Neural cell (in vitro differentiated cells): Measurements from ENCODE around the gene WDR20. TPM values are rescaled to one million over a fixed set of nuclear protein-coding genes. Genes with fewer than 3 reads are reported as not detected.

Experiments used
- H2AFZ ChIP-seq: fragments of 200-600, 300-800 bp; sonication (generic), shearing (Covaris generic); 2 replicates; pipeline ENCODE4 v1.6.0; 2014; ENCODE audit warnings: low read depth, mild to moderate bottlenecking, antibody characterized with exemption, low read length, moderate library complexity
- H3F3A ChIP-seq: fragments of 200-600 bp; shearing (Covaris generic); 2 replicates; pipeline ENCODE4 v1.6.1; 2016; ENCODE audit warnings: mild to moderate bottlenecking, moderate library complexity, mixed read lengths, antibody characterized with exemption, low read length; ENCODE audit not compliant: insufficient read depth, poor library complexity, severe bottlenecking
- H3K27ac ChIP-seq: fragments of 200-600, 300-800 bp; sonication (generic), shearing (Covaris generic); 2 replicates; pipeline ENCODE4 v1.5.1; 2014; ENCODE audit warnings: mild to moderate bottlenecking, low read length, moderate library complexity
- H3K27me3 ChIP-seq: fragments of 300-800, 200-600 bp; sonication (generic), shearing (Covaris generic); 2 replicates; pipeline ENCODE4 v1.6.0; 2014; ENCODE audit warnings: mild to moderate bottlenecking, low read depth, low read length, moderate library complexity; ENCODE audit not compliant: insufficient read depth
- H3K36me3 ChIP-seq: fragments of 300-800, 200-600 bp; sonication (generic), shearing (Covaris generic); 2 replicates; pipeline ENCODE4 v1.5.1; 2014; ENCODE audit warnings: mild to moderate bottlenecking, antibody characterized with exemption, low read length, moderate library complexity; ENCODE audit not compliant: insufficient read depth
- H3K4me2 ChIP-seq: fragments of 300-800, 200-600 bp; sonication (generic), shearing (Covaris generic); 2 replicates; pipeline ENCODE4 v1.6.0; 2014; ENCODE audit warnings: mild to moderate bottlenecking, low read length
- H3K4me3 ChIP-seq: fragments of 300-800, 200-600 bp; sonication (generic), shearing (Covaris generic); 2 replicates; pipeline ENCODE4 v1.5.1; 2014; ENCODE audit warnings: mild to moderate bottlenecking, low read length, moderate library complexity
- H3K79me2 ChIP-seq: fragments of 200-600 bp; shearing (Covaris generic); replicated peaks from 2 replicates; pipeline ENCODE4 v1.6.0; 2014; ENCODE audit warnings: mild to moderate bottlenecking, low read length, moderate library complexity; ENCODE audit not compliant: insufficient read depth
- H3K9ac ChIP-seq: fragments of 300-800, 200-600 bp; sonication (generic), shearing (Covaris generic); 2 replicates; pipeline ENCODE4 v1.6.1; 2016; ENCODE audit warnings: mild to moderate bottlenecking, low read length, mixed read lengths
- H3K9me2 ChIP-seq: fragments of 200-600 bp; shearing (Covaris generic); 2 replicates; pipeline ENCODE4 v1.6.1; 2016; ENCODE audit warnings: mild to moderate bottlenecking, low read length, mixed read lengths; ENCODE audit not compliant: insufficient read depth
- H3K9me3 ChIP-seq: fragments of 200-600, 300-800 bp; sonication (generic), shearing (Covaris generic); 2 replicates; pipeline ENCODE4 v1.6.1; 2016; ENCODE audit warnings: mild to moderate bottlenecking, mixed run types, low read length, moderate library complexity, mixed read lengths
- H4K20me1 ChIP-seq: fragments of 200-600 bp; shearing (Covaris generic); 2 replicates; pipeline ENCODE4 v1.6.1; 2016; ENCODE audit warnings: mild to moderate bottlenecking, mixed run types; ENCODE audit not compliant: insufficient read depth
- EP300 ChIP-seq: fragments of 450-650 bp; conservative IDR thresholded peaks from 2 replicates; pipeline ENCODE4 v1.6.1; 2014; ENCODE audit warnings: antibody characterized with exemption, mild to moderate bottlenecking, moderate library complexity; ENCODE audit not compliant: poor library complexity, severe bottlenecking
- EZH2 ChIP-seq: fragments of 200-600, 300-800 bp; shearing (Covaris generic), sonication (generic); IDR thresholded peaks from 2 replicates; pipeline ENCODE4 v1.6.1; 2014; ENCODE audit warnings: antibody characterized with exemption, low read length, borderline replicate concordance, mild to moderate bottlenecking; ENCODE audit not compliant: insufficient read depth, poor library complexity, severe bottlenecking
- MXI1 ChIP-seq: fragments of 450-650 bp; conservative IDR thresholded peaks from 2 replicates; pipeline ENCODE4 v1.6.1; 2014; ENCODE audit warnings: antibody characterized with exemption, mild to moderate bottlenecking; ENCODE audit not compliant: poor library complexity, severe bottlenecking
- POLR2AphosphoS5 ChIP-seq: IDR thresholded peaks from 2 replicates; pipeline ENCODE4 v1.6.1; 2012
- RAD21 ChIP-seq: fragments of 450-650 bp; conservative IDR thresholded peaks from 2 replicates; pipeline ENCODE4 v1.6.1; 2014; ENCODE audit warnings: antibody characterized with exemption, mild to moderate bottlenecking, moderate library complexity
- SMC3 ChIP-seq: fragments of 450-650 bp; conservative IDR thresholded peaks from 2 replicates; pipeline ENCODE4 v1.6.1; 2014; ENCODE audit warnings: antibody characterized with exemption, mild to moderate bottlenecking, moderate library complexity; ENCODE audit not compliant: poor library complexity
- TAF1 ChIP-seq: IDR thresholded peaks from 2 replicates; pipeline ENCODE4 v1.6.1; 2012; ENCODE audit warnings: low read depth
- polyA plus RNA-seq: library from polyadenylated mRNA; depleted of rRNA; stranded (reverse); fragments of >200 nt; gene quantifications from 2 replicates; pipeline ENCODE4 v1.2.3, GENCODE V29; 2014
- TF ChIP-seq, protein P1 (sequence below): fragments of 450-650 bp; IDR thresholded peaks from 2 replicates; pipeline ENCODE4 v1.5.1; 2014; ENCODE audit warnings: antibody characterized with exemption, mild to moderate bottlenecking, moderate library complexity; ENCODE audit not compliant: poor library complexity, severe bottlenecking
- TF ChIP-seq, protein P2 (sequence below): IDR thresholded peaks from 2 replicates; pipeline ENCODE4 v1.6.1; 2012; ENCODE audit warnings: borderline replicate concordance

WDR20 gene
- polyA plus RNA-seq, 1 donor from 2014 or later, result 28.6 TPM

DNA sequence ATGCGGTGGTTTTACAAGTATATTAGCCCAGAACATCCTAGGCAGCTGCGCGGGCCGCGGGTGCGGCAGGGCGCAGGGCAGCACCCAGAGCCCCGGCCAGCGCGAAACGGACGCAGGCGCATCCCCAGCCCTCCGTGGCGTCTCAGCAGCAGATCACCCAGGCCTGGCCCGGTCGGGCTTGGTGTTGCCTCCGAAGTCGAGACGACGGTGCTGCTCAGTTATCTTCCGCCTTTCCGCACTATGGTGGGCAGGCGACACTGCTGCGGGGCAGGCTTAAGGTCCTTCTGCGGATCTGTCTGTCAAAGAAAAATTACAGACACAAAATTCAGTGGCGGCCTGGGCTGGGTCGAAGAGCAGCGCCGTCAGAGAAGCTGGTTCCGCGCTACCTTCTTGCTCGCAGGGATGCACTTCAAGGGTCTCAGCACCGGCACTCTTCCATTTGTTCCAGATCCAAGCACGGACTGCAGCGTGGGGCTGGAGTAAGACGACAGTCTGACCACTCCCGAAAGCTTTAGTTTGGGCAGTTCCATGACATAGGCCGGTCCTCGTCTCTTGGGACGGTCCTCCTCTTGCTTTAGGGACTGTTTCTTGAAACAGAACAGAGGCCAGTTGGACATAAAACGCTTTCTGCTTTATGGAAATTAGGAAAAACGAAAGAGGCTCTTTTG is 89.5 kb downstream of the WDR20 start:
- Histone ChIP-seq H3K4me2 (no peak overlapping the region), H3K79me2 (no peaks in the 10 kb centered on the region), H3F3A (no peaks in the 10 kb centered on the region), H3K9me2 (no peaks in the 10 kb centered on the region), H3K4me3 (no peak overlapping the region), H3K27me3 (no peaks in the 10 kb centered on the region), H3K36me3 (no peaks in the 10 kb centered on the region), H3K27ac (no peak overlapping the region), H2AFZ (no peak overlapping the region), H3K9me3 (no peaks in the 10 kb centered on the region), H3K9ac (no peak overlapping the region), H4K20me1 (no peaks in the 10 kb centered on the region)
- TF ChIP-seq POLR2AphosphoS5 (no peak), RAD21 (no peak), EP300 (no peak), MXI1 (no peak), SMC3 (no peak), TAF1 (no peak), EZH2 (no peak)
- TF ChIP-seq, protein P1, sequence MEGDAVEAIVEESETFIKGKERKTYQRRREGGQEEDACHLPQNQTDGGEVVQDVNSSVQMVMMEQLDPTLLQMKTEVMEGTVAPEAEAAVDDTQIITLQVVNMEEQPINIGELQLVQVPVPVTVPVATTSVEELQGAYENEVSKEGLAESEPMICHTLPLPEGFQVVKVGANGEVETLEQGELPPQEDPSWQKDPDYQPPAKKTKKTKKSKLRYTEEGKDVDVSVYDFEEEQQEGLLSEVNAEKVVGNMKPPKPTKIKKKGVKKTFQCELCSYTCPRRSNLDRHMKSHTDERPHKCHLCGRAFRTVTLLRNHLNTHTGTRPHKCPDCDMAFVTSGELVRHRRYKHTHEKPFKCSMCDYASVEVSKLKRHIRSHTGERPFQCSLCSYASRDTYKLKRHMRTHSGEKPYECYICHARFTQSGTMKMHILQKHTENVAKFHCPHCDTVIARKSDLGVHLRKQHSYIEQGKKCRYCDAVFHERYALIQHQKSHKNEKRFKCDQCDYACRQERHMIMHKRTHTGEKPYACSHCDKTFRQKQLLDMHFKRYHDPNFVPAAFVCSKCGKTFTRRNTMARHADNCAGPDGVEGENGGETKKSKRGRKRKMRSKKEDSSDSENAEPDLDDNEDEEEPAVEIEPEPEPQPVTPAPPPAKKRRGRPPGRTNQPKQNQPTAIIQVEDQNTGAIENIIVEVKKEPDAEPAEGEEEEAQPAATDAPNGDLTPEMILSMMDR, result no peak
- TF ChIP-seq, protein P2, sequence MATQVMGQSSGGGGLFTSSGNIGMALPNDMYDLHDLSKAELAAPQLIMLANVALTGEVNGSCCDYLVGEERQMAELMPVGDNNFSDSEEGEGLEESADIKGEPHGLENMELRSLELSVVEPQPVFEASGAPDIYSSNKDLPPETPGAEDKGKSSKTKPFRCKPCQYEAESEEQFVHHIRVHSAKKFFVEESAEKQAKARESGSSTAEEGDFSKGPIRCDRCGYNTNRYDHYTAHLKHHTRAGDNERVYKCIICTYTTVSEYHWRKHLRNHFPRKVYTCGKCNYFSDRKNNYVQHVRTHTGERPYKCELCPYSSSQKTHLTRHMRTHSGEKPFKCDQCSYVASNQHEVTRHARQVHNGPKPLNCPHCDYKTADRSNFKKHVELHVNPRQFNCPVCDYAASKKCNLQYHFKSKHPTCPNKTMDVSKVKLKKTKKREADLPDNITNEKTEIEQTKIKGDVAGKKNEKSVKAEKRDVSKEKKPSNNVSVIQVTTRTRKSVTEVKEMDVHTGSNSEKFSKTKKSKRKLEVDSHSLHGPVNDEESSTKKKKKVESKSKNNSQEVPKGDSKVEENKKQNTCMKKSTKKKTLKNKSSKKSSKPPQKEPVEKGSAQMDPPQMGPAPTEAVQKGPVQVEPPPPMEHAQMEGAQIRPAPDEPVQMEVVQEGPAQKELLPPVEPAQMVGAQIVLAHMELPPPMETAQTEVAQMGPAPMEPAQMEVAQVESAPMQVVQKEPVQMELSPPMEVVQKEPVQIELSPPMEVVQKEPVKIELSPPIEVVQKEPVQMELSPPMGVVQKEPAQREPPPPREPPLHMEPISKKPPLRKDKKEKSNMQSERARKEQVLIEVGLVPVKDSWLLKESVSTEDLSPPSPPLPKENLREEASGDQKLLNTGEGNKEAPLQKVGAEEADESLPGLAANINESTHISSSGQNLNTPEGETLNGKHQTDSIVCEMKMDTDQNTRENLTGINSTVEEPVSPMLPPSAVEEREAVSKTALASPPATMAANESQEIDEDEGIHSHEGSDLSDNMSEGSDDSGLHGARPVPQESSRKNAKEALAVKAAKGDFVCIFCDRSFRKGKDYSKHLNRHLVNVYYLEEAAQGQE, result no peak

DNA sequence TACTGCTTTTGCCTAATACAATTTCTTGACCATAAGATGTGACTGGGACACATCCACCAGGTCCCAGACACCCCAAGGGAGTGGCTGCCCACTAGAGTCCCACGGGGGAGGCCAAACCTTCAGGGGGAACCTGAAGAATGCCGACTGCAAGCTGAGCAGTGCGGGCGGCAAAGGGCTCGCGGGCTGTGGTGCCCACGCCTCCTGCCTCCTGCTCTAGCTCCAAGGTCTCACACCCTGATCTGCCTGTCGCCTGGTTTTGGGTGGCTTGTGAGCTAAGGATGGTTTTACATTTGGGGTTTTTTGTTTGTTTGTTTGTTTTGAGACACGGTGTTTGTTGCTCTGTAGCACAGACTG is 90.0 kb downstream of the WDR20 start:
- Histone ChIP-seq H2AFZ (no peak overlapping the region), H3K27me3 (no peaks in the 10 kb centered on the region), H3K9me3 (no peaks in the 10 kb centered on the region), H3K4me3 (no peak overlapping the region), H3K27ac (no peak overlapping the region), H4K20me1 (no peaks in the 10 kb centered on the region), H3K9ac (no peak overlapping the region), H3F3A (no peaks in the 10 kb centered on the region), H3K9me2 (no peaks in the 10 kb centered on the region), H3K79me2 (no peaks in the 10 kb centered on the region), H3K36me3 (no peaks in the 10 kb centered on the region), H3K4me2 (no peak overlapping the region)
- TF ChIP-seq POLR2AphosphoS5, result no peak
- TF ChIP-seq EP300, result no peak
